HG03039 (cell line): Measurements from ENCODE around the gene EDARADD.
A peak's percentile ranks its signal among the peaks of the same experiment; 100 is the strongest.
"Not testable (repeated sequence)": the region's sequence is repeated elsewhere in the genome, so short reads cannot be mapped to it uniquely, and the experiment has no call there.

Source experiments
- ATAC-seq: cut with Tn5 transposase; IDR thresholded peaks from one replicate; pipeline ENCODE4 v1.9.1; 2021; ENCODE audit warnings: mild to moderate bottlenecking, moderate library complexity; ENCODE audit not compliant: unreplicated experiment

Gene EDARADD

GRCh38 chr1:236429715-236430274 lies 35.7 kb downstream of the EDARADD start:
- ATAC-seq: no peak

DNA sequence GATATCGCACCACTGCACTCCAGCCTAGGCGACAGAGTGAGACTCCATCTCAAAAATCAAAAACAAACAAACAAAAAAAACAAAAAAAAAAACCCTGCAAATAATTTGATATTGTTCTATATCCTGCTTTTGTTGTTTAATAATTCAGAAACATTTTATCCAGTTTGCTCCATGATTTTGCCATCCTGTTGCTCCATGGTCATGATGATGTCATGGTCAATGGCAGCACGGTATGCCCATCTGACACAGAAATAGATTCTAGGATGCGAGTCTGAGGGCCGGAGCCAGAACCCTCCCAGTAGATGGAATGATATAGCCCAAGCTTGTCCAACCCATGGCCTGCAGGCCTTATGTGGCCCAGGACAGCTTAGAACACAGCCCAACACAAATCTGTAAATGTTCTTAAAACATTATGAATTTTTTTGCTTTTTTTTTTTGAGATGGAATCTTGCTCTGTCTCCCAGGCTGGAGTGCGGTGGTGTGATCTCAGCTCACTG lies 39.8 kb downstream of the EDARADD start:
- ATAC-seq: no peak

- ATAC-seq: no peak
These were observed 44.5 kb downstream of the EDARADD start for GRCh38 chr1:236438614-236439013.

DNA sequence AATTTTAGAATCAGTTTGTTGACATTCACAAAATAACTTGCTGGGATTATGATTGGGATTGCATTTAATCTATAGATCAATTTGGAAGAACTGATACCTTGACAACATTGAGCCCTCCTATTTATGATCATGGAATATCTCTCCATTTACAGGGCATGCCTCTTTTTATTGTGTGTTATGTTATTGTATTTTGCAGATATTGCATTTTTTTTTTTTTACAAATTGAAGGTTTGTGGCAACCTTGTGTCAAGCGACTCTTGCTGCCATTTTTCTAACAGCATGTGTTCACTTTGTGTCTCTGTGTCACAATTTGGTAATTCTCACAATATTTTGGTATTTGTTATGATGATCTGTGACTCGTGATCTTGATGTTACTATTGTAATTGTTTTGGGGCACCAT lies 46.3 kb downstream of the EDARADD start:
- no peak for ATAC-seq

DNA sequence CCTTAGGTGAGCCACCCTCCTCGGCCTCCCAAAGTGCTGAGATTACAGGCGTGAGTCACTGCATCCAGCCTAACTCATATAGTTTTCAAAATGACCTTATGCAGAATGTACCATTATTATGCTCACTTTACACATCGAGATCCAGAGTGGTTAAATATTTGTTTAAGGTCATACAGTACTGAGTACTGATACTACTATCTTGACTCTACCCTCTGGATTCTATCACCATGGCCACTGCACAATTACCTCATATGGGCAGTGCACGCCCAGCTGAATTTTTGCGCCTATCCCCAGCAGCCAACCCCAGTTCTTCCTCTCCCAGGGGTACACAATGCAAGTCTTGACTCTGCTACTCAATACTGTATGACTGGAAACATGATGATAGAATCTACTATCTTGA lies 56.7 kb downstream of the EDARADD start:
- ATAC-seq: no peak

DNA sequence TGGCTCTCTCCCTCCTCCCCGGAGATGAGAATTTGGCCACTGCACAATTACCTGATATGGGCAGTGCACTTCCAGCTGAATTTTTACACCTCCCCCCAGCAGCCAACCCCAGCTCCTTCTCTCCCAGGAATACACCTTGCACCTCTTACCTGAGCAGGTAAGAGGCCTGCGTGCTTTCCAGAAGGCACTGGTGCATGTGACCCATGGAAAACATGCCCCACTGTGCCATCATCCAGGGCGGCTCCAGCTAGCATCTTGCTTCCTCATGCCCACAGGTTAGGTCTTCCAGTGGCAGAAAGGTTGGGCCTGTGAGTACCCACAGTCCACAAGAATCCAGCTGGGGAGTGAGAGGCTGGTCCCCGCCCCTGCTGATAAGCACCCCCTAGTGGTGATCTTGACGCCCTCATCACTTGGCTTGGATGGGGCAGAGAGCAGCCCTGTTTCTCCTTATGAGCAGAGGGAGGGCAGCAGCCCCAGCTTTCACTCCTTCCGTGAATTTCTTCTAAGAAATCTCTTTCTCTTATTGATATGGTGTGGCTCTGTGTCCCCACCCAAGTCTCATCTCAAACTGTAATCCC lies 57.8 kb downstream of the EDARADD start:
- no peak for ATAC-seq

DNA sequence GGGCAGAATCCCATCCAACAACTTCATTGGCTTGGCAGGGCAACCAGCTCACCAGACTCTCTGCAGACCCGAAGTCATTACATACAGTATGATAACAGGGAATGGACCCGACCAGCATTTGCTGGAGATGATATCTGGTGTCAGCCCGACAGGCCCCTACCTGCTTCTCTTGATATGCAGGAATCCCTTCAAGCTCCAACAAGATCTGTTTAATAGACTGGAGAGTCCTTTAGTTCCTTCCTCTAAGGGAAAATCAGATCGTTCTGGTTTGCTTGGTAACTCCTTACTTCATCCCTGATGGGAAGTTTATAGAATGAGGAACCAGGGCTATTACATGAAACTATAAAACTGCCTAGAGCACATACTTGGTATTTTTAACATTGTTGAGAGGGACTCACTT lies 61.2 kb downstream of the EDARADD start:
- no peak for ATAC-seq

DNA sequence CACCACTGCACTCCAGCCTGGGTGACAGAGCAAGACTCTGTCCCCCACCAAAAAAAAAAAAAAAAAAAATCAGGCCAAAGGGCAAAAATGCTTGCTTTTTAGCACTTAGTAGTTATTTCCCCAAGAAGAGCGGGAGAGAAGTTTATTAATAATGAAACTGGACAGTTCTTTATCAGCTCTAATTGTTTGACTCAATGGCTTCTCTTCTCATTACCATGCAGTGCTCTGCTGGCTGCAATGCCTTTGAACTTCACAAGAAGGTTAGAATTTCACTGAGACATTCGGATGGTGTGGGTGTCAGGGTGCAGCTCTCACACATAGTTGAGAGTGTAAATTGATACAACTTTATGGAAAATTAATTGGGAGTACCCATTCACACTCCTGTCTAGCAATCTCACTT lies 63.7 kb downstream of the EDARADD start:
- peak; percentile 72 for ATAC-seq

DNA sequence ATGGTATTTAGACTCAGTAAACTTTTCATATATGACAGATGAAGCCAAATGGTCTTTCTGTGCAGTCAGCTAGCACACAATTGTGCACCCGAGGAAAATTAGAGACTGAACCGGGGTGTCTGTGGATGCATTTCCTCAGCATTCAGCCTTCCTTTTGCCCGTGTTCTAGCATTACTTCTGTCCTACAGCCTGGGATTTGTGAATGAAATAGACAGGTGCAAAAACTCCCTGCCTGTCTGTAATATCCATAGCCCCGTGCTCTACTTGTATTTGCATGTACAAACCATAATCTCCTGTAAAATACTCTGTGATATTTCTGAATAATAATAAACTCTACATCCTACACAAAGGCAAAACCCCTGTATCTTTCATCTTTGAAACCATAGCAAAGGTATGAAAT lies 64.9 kb downstream of the EDARADD start:
- no peak for ATAC-seq

DNA sequence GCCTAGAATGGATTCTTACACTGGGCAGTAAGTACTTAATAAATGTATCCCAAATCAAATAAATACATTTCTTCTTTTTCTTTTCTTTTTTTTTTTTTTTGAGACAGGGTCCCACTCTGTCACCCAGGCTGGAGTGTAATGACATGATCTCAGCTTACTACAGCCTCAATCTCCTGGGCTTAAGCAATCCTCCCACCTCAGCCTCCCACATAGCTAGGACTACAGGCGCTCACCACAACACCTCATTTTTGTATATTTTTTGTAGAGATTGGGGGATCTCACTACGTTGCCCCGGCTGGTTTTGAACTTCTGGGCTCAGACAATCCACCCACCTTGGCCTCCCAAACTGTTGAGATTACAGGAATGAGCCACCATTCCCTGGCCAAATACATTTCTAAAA lies 66.0 kb downstream of the EDARADD start:
- ATAC-seq: no peak

- not testable (repeated sequence) for ATAC-seq
These were observed 70.1 kb downstream of the EDARADD start for GRCh38 chr1:236464197-236464596.

DNA sequence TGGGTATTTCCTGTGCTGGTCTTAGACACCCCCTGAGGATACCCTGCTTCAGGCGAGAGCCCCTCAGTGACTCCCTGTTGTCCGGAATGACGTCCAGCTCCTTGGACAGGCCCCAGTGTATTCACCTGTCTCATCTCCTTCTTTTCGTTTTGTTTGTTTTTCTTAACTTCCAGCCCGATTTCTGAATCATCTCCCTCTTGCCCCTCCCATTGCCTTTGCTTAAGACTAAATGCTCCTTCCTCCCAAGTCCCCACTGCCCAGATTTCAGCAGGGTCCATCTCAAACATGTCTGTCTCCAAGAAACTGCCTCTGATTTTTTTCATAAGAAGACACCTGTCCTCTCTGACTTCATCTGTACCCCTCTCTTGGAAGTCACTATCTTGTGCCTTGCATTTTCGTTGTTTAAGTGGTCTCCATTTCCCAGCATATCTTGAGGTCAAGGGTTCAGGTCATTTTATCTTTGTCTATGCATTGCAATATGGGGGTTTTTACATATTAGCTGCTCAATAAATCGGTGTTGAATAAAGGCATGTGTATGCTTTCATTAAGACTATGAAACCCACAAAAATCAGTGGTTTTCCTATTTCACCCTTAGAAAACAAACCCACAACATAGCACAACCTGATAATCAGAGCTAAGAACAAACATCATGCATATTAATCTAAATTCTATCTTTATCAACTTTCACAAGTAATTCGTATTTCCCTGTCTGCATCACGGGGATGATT lies 71.3 kb downstream of the EDARADD start:
- peak; percentile 13 for ATAC-seq

DNA sequence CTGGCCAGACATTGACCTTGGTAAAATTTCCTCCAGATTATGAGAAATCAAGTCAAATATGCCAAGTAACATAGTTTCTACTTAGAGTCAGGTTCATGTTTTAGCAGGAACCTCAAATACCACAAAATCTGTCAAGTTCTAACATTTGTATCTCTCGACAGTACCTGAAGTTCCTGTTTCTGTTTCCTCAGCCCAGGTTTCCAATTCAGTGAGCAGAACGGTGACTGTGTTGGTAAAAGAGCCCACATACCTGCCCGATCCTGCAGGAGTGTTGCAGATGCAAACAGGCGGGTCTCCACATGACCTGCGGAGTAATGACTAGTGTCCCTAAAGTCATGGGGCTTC lies 71.8 kb downstream of the EDARADD start:
- ATAC-seq: peak; percentile 55

DNA sequence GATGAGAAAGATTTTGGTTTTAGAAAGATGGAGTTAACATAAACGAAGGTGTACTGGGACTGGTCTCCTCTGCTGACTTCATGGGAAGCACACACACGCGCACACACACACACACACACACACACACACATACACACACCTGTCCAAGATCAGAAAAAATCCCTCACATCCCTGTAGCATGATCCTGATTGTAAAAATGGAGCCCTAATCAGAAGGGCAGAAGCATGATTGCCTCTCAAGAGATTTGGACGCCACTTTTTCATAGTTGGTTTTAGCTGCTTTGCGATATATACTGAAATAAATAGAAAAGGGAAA lies 73.2 kb downstream of the EDARADD start:
- no peak for ATAC-seq

- no peak for ATAC-seq
These were observed 74.5 kb downstream of the EDARADD start for GRCh38 chr1:236468625-236469024.

DNA sequence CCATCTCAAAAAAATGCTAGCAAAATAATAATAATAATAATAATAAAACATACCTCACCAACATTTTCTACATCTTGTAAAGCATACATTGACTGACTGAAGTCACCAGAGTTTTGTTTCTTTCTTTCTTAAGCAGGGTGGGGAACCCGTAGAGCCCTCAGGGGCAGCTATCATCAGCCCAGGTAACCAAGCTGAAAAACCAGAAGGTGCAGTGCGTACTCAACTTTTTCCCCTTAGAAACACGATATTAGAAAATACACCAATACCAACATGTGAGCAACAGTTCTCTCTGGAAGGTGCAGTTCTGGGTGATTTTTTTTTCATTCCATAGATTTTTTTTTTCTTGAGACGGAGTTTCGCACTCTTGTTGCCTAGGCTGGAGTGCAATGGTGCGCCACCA lies 75.4 kb downstream of the EDARADD start:
- ATAC-seq: no peak

- ATAC-seq: no peak
These were observed 77.0 kb downstream of the EDARADD start for GRCh38 chr1:236471096-236471495.

DNA sequence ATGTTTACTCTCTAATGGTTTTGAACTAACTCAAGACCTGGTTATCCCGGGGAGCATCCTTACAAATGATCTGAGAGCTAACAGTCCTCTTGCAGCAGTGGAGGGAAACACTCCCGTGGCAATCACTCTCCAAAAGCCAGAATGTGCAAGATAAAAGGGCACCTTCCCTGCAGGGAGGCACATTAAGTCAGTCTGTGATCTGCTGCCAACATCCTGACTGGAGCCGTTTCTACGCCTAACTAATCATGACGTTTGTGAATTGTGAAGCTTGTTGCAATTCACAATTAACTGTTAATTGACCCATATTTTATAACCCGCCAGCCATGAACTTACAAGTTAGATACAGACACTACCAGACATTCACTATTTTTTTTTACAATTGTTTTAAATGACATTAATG lies 77.6 kb downstream of the EDARADD start:
- ATAC-seq: no peak

DNA sequence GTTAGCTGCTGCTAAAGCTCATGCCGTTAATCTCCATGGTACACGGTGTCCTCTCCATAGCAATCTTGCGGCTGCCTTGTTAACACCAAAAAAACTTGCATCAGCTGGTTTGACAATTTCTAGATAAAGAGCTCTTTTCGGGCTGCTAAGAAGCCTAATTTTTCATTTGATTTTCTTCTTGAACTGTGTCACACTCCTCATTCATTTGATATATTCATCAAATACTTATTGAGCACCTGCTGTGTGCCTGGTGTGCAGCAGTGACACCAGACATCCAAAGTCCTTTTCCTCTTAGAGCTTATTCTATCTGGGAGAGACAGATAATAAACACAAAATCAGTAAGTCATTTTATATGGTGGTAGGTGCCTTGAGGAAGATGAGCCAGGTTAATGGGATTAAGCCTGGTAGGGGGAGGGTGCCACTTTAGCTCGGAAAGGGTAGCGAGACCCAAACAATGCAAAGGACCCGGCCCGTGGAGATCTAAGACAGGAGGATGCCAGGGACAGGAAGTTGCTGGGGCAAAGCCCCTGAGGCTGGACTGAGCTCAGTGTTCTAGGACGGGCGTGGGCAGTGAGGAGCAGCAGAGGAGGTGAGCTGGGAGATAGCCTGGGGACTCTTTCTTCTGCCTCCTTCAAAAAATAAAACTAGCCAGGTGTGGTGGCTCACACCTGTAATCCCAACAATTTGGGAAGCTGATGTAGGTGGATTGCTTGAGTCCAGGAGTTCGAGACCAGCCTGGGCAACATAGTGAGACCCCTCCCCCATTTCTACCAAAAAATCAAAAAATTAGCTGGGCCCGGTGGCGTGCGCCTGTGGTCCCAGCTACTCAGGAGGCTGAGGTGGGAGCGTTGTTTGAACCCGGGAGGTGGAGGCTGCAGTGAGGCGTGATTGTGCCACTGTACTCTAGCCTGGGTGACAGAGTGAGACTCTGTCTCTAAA lies 79.0 kb downstream of the EDARADD start:
- ATAC-seq: no peak

DNA sequence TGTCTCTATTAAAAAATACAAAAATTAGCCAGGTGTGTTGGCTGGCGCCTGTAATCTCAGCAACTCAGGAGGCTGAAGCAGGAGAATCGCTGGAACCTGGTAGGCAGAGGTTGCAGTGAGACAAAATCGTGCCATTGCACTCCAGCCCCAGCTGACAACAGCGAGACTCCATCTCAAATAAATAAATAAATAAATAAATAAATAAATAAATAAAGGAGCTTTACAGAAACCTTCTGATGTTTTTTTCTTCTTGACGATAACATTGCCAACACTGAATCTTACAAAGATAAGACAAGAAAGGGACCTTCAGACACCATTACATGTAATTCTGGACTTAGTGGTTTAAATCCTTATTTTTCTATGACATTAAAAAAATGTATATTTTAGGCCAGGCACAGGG lies 81.9 kb downstream of the EDARADD start:
- ATAC-seq: no peak

DNA sequence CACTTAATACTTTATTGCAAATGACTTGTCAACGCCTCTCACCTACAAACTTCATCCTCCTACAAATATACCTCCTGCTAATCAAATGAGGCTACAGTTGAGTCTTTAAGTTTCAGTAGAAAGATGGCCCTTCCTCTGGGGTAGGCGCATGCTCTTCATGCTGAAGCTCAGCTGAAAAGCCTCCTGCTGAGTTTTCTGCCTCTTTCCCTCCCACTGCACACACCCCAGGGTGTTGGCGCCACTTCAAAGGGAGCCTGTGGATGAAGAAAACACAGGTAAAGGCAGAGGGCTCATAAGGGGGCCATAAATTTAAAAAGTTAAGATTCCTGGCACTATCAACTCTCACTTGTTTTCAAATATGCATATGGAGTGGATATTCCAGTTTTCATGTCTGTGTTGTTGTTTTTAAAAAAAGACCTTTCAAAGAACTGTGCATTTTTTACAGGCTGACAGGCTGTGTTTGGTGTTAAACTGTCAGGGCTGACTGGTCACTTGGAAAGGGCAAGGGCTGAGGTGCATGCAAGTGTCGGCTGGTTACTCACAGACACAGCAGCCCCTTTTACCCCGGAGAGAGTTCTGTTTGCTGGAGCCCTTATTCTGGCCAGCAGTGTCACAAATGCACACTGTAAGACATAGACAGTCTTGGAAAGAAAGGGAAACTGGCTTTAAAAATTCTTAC lies 86.8 kb downstream of the EDARADD start:
- no peak for ATAC-seq
